CD14-positive monocyte (primary cell): ENCODE measurements around the gene DRGX. TPM values are rescaled to one million over a fixed set of nuclear protein-coding genes. Genes with fewer than 3 reads are reported as not detected.

Source experiments
- DNase-seq, 3 donors: peaks; one replicate each; pipeline ENCODE4 v3.0.0-alpha.2; 2011 to 2022
- H2AFZ ChIP-seq: 2 replicates; pipeline ENCODE4 v1.6.0; 2012; ENCODE audit warnings: mild to moderate bottlenecking, low read depth, low read length, inconsistent platforms; ENCODE audit not compliant: insufficient read depth, poor library complexity, severe bottlenecking
- H3K27ac ChIP-seq, 2 donors: 1 replicate in 1 of 2; 2 replicates in 1 of 2; pipeline ENCODE4 v1.5.1; 2012 to 2013; ENCODE audit warnings: low read length in 2 of 2, control low read depth in 1 of 2, inconsistent platforms in 1 of 2, low read depth in 1 of 2, mild to moderate bottlenecking in 1 of 2
- H3K27me3 ChIP-seq, 2 donors: one replicate each; pipeline versions ENCODE4 v1.6.0 to v1.6.1; 2011 to 2013; ENCODE audit warnings: low read length in 2 of 2; ENCODE audit not compliant: control insufficient read depth in 2 of 2, insufficient read depth in 2 of 2
- H3K36me3 ChIP-seq, 2 donors: replicated peaks in 1 of 2; 1 replicate in 1 of 2; 2 replicates in 1 of 2; pipeline versions ENCODE4 v1.5.1 to v1.6.1; 2012 to 2013; ENCODE audit warnings: low read length in 2 of 2, control low read depth in 1 of 2, inconsistent platforms in 1 of 2, mild to moderate bottlenecking in 1 of 2; ENCODE audit not compliant: insufficient read depth in 2 of 2, control insufficient read depth in 1 of 2
- H3K4me1 ChIP-seq, 2 donors: 1 replicate in 1 of 2; 2 replicates in 1 of 2; pipeline versions ENCODE4 v1.5.1 to v1.6.1; 2012 to 2013; ENCODE audit warnings: low read length in 2 of 2, control low read depth in 1 of 2, inconsistent platforms in 1 of 2, mild to moderate bottlenecking in 1 of 2, moderate library complexity in 1 of 2; ENCODE audit not compliant: insufficient read depth in 2 of 2, control insufficient read depth in 1 of 2
- H3K4me2 ChIP-seq: replicated peaks from 2 replicates; pipeline ENCODE3; 2012; ENCODE audit warnings: low read length, moderate library complexity, mild to moderate bottlenecking; ENCODE audit not compliant: poor library complexity, severe bottlenecking; ENCODE audit errors: extremely low read depth
- H3K4me3 ChIP-seq, 3 experiments: fragments of 200-600 bp in 1 of 3; sonication (generic) in 1 of 3; replicated peaks in 1 of 3; 1 replicate in 2 of 3; 2 replicates in 1 of 3; pipeline ENCODE4 v1.5.1; 2011 to 2013; ENCODE audit warnings: low read length in 3 of 3, mild to moderate bottlenecking in 3 of 3, control low read depth in 2 of 3, low read depth in 2 of 3, inconsistent platforms in 1 of 3, moderate library complexity in 1 of 3
- H3K79me2 ChIP-seq: 2 replicates; pipeline ENCODE4 v1.6.0; 2012; ENCODE audit warnings: mild to moderate bottlenecking, control low read depth, inconsistent platforms, low read length, moderate library complexity; ENCODE audit not compliant: insufficient read depth
- H3K9ac ChIP-seq: 2 replicates; pipeline ENCODE4 v1.6.0; 2017; ENCODE audit warnings: low read length, mild to moderate bottlenecking; ENCODE audit not compliant: insufficient read depth, poor library complexity, severe bottlenecking
- H3K9me3 ChIP-seq, 2 donors: replicated peaks in 1 of 2; 1 replicate in 1 of 2; 2 replicates in 1 of 2; pipeline versions ENCODE4 v1.5.1 to v1.6.1; 2012 to 2013; ENCODE audit warnings: low read length in 2 of 2, control low read depth in 1 of 2; ENCODE audit not compliant: control insufficient read depth in 1 of 2, insufficient read depth in 1 of 2
- H4K20me1 ChIP-seq: 2 replicates; pipeline ENCODE4 v1.6.0; 2012; ENCODE audit warnings: mild to moderate bottlenecking, low read length, control low read depth, moderate library complexity; ENCODE audit not compliant: insufficient read depth
- H3K27ac Mint-ChIP-seq, 7 donors: one replicate each; pipeline ENCODE4 v1.8.0; 2020; ENCODE audit warnings: mild to moderate bottlenecking in 7 of 7, mixed read lengths in 7 of 7, moderate library complexity in 6 of 7, inconsistent platforms in 2 of 7
- H3K27me3 Mint-ChIP-seq, 3 donors: one replicate each; pipeline ENCODE4 v1.8.0; 2021 to 2022; ENCODE audit warnings: low read depth in 3 of 3, mild to moderate bottlenecking in 3 of 3, mixed read lengths in 3 of 3, moderate library complexity in 3 of 3, inconsistent platforms in 1 of 3
- H3K36me3 Mint-ChIP-seq, 2 donors: one replicate each; pipeline ENCODE4 v1.8.0; 2020; ENCODE audit warnings: mixed read lengths in 2 of 2, inconsistent platforms in 1 of 2, mild to moderate bottlenecking in 1 of 2
- H3K4me1 Mint-ChIP-seq: one replicate; pipeline ENCODE4 v1.8.0; 2020; ENCODE audit warnings: mild to moderate bottlenecking, mixed read lengths
- H3K4me3 Mint-ChIP-seq, 2 donors: one replicate each; pipeline ENCODE4 v1.8.0; 2020; ENCODE audit warnings: mild to moderate bottlenecking in 2 of 2, mixed read lengths in 2 of 2, moderate library complexity in 1 of 2
- H3K9me3 Mint-ChIP-seq, 7 donors: one replicate each; pipeline ENCODE4 v1.8.0; 2020 to 2022; ENCODE audit warnings: mixed read lengths in 7 of 7, mild to moderate bottlenecking in 6 of 7, moderate library complexity in 6 of 7, inconsistent platforms in 2 of 7
- CTCF ChIP-seq: fragments of 200-600 bp; IDR thresholded peaks from one replicate; pipeline ENCODE4 v1.8.0; 2022; ENCODE audit warnings: antibody characterized with exemption, mild to moderate bottlenecking
- WGBS: methylation state at CpG from one replicate; pipeline ENCODE4 v1.1.5; 2013; ENCODE audit warnings: missing lambda C conversion rate; ENCODE audit not compliant: insufficient coverage; 5-methylcytosine and 5-hydroxymethylcytosine counted together
- intact Hi-C, 2 donors: fragments of 100-400 bp; cut with micrococcal nuclease; formaldehyde crosslinking; loops; one replicate each; pipeline versions ENCODE4 v1.15.0 to v1.15.1; 2023
- polyA plus RNA-seq, 3 donors: library from polyadenylated mRNA; depleted of rRNA in 1 of 3; unstranded in 2 of 3; stranded (reverse) in 1 of 3; fragments of 300-500 nt in 2 of 3; fragments of >200 nt in 1 of 3; fragmentation: Illumina TruSeq in 2 of 3; gene quantifications; 1 replicate in 2 of 3; 2 replicates in 1 of 3; pipeline ENCODE4 v1.2.3, GENCODE V29; 2012 to 2021

Gene DRGX
- polyA plus RNA-seq, 3 donors = not detected

GRCh38 chr10:49323896-49324270 lies 72.0 kb downstream of the DRGX start:
- intact Hi-C loops = loop anchor here (5.0 kb wide), 2 partner anchors 47 to 68 kb away; no protein-coding TSS in a partner anchor
- Mint-ChIP-seq H3K4me1 (peaks cover 42% of the 10 kb centered on the region), H3K4me3 (no peak overlapping the region), H3K27me3 (peaks cover 2 to 15% (median 4%) of the 10 kb centered on the region in 3 donors), H3K9me3 (peaks cover 0 to 2% (median 0%) of the 10 kb centered on the region in 7 donors), H3K36me3 (no peaks in the 10 kb centered on the region), H3K27ac (peak overlapping the region in 2 of 7 donors; percentile 14 to 57)
- Histone ChIP-seq H2AFZ (no peak overlapping the region), H3K79me2 (no peaks in the 10 kb centered on the region), H3K36me3 (no peaks in the 10 kb centered on the region), H4K20me1 (no peaks in the 10 kb centered on the region), H3K27me3 (no peaks in the 10 kb centered on the region), H3K27ac (no peak overlapping the region), H3K9ac (no peak overlapping the region), H3K4me1 (peaks cover 19 to 41% of the 10 kb centered on the region in 2 donors), H3K9me3 (no peaks in the 10 kb centered on the region), H3K4me2 (no peak overlapping the region), H3K4me3 (no peak overlapping the region)
- peak in 1 of 3 donors; percentile 2 for DNase-seq
- no peak for TF ChIP-seq CTCF
- 82% methylated on average over 2 of the region's 9 CpGs for WGBS

- H3K9me3 Mint-ChIP-seq = peaks cover 0 to 2% (median 0%) of the 10 kb centered on the region in 7 donors
- no peak overlapping the region for H3K27ac ChIP-seq
- H4K20me1 ChIP-seq = no peaks in the 10 kb centered on the region
- H3K79me2 ChIP-seq = no peaks in the 10 kb centered on the region
- 100% methylated on average over 2 of the region's 7 CpGs for WGBS
- peaks cover 44% of the 10 kb centered on the region for H3K4me1 Mint-ChIP-seq
- intact Hi-C loops = loop anchor here (5.0 kb wide), 2 partner anchors 46 to 69 kb away; no protein-coding TSS in a partner anchor
- no peak overlapping the region for H2AFZ ChIP-seq
- no peaks in the 10 kb centered on the region for H3K9me3 ChIP-seq
- no peak for TF ChIP-seq CTCF
- H3K27me3 Mint-ChIP-seq = peaks cover 2 to 12% (median 4%) of the 10 kb centered on the region in 3 donors
- H3K4me1 ChIP-seq = peaks cover 23 to 41% of the 10 kb centered on the region in 2 donors
- no peak overlapping the region for H3K4me3 ChIP-seq
- peak overlapping the region in 3 of 7 donors; percentile 10 to 57 (median 26) for H3K27ac Mint-ChIP-seq
- H3K4me3 Mint-ChIP-seq = no peak overlapping the region
- H3K27me3 ChIP-seq = no peaks in the 10 kb centered on the region
- no peak overlapping the region for H3K9ac ChIP-seq
- H3K36me3 ChIP-seq = no peaks in the 10 kb centered on the region
- no peaks in the 10 kb centered on the region for H3K36me3 Mint-ChIP-seq
- peak in 1 of 3 donors; percentile 52 for DNase-seq
- H3K4me2 ChIP-seq = no peak overlapping the region
Measured at GRCh38 chr10:49323171-49323895, 72.6 kb downstream of the DRGX start.
